Bronchial epithelial cell (primary cell): ENCODE data around the gene TPSD1. TPM values are rescaled to one million over a fixed set of nuclear protein-coding genes. Genes with fewer than 3 reads are reported as not detected.
"Not testable (repeated sequence)": the region's sequence is repeated elsewhere in the genome, so short reads cannot be mapped to it uniquely, and the experiment has no call there.

Experiments
- DNase-seq: peaks from one replicate; pipeline ENCODE4 v3.0.0-alpha.2; 2010; ENCODE audit warnings: low read depth
- FAIRE-seq: peaks from 2 replicates; lab custom pipeline; 2011; peaks lifted over from hg19 to GRCh38; lab: Jason Lieb, UNC
- H3K27me3 ChIP-seq: 2 replicates; pipeline ENCODE4 v1.5.1; 2011; ENCODE audit warnings: low read length; ENCODE audit not compliant: control insufficient read depth, insufficient read depth
- H3K36me3 ChIP-seq: 2 replicates; pipeline ENCODE4 v1.5.1; 2011; ENCODE audit warnings: low read length; ENCODE audit not compliant: control insufficient read depth, insufficient read depth
- H3K4me3 ChIP-seq: 2 replicates; pipeline ENCODE4 v1.5.1; 2011; ENCODE audit warnings: mild to moderate bottlenecking, low read depth, low read length, control low read depth
- CTCF ChIP-seq: IDR thresholded peaks from 2 replicates; pipeline ENCODE4 v1.5.1; 2011; ENCODE audit warnings: mild to moderate bottlenecking, moderate library complexity, low read length, control low read depth, inconsistent platforms; ENCODE audit not compliant: insufficient read depth, severe bottlenecking
- total RNA-seq: library from RNA; depleted of rRNA; stranded (reverse); fragments of >200 nt; gene quantifications from 2 replicates; pipeline ENCODE4 v1.2.1, GENCODE V29; 2014

Gene TPSD1
- total RNA-seq, 1 donor from 2014 or later: not detected

GRCh38 chr16:1244881-1245280 lies 11.0 kb upstream of the TPSD1 start:
- TF ChIP-seq CTCF: no peak
- DNase-seq (no peak), FAIRE-seq (no peak)
- Histone ChIP-seq H3K27me3 (no peaks in the 10 kb centered on the region), H3K36me3 (no peaks in the 10 kb centered on the region), H3K4me3 (no peak overlapping the region)

GRCh38 chr16:1245452-1246020 lies 10.3 kb upstream of the TPSD1 start:
- no peak overlapping the region for H3K4me3 ChIP-seq
- DNase-seq: no peak
- no peak for FAIRE-seq
- no peaks in the 10 kb centered on the region for H3K36me3 ChIP-seq
- H3K27me3 ChIP-seq: no peaks in the 10 kb centered on the region
- no peak for TF ChIP-seq CTCF

GRCh38 chr16:1247903-1248537 lies 7.8 kb upstream of the TPSD1 start:
- H3K27me3 ChIP-seq, DNase-seq, H3K4me3 ChIP-seq, H3K36me3 ChIP-seq: not testable (repeated sequence)
- peak; percentile 97 for FAIRE-seq

GRCh38 chr16:1249031-1249755 lies 6.7 kb upstream of the TPSD1 start:
- not testable (repeated sequence) for H3K27me3 ChIP-seq, H3K4me3 ChIP-seq, FAIRE-seq, DNase-seq, H3K36me3 ChIP-seq

- not testable (repeated sequence) for H3K4me3 ChIP-seq, DNase-seq, FAIRE-seq, H3K36me3 ChIP-seq, H3K27me3 ChIP-seq
Measured at GRCh38 chr16:1253701-1254364, 2.0 kb upstream of the TPSD1 start.

GRCh38 chr16:1254821-1255220 lies 1.0 kb upstream of the TPSD1 start:
- FAIRE-seq, H3K27me3 ChIP-seq, H3K4me3 ChIP-seq, H3K36me3 ChIP-seq, DNase-seq: not testable (repeated sequence)

- not testable (repeated sequence) for H3K27me3 ChIP-seq, H3K36me3 ChIP-seq, FAIRE-seq
Measured at GRCh38 chr16:1256296-1256873, 516 bp downstream of the TPSD1 start.

GRCh38 chr16:1256874-1257322 lies 1.0 kb downstream of the TPSD1 start:
- no peak for FAIRE-seq
- Histone ChIP-seq H3K36me3 (no peaks in the 10 kb centered on the region), H3K4me3 (no peak overlapping the region), H3K27me3 (peaks cover 6% of the 10 kb centered on the region)
- TF ChIP-seq CTCF: no peak
- DNase-seq: no peak

More at GRCh38 chr16:1256296-1256873, 516 bp downstream of the TPSD1 start:
- not testable (repeated sequence) for H3K4me3 ChIP-seq, DNase-seq
